HepG2 (cell line): Measurements from ENCODE around the gene HRH3. TPM values are rescaled to one million over a fixed set of nuclear protein-coding genes. Genes with fewer than 3 reads are reported as not detected.
A peak's percentile ranks its signal among the peaks of the same experiment; 100 is the strongest.

Experiments used
- ATAC-seq: fragments of 200-7000 bp; cut with Tn5 transposase; 3 replicates; pipeline ENCODE4 v1.9.1; 2020; ENCODE audit warnings: mild to moderate bottlenecking, moderate library complexity
- BruUV-seq: library from RNA; stranded (reverse); fragments of 400-500 nt; replicated peaks from 2 replicates; lab custom pipeline; 2021; lab: Mats Ljungman, UMichigan
- CTCF ChIA-PET: fragments of 300-600 bp; formaldehyde crosslinking; extraction: SDS; loops from one replicate; lab custom pipeline; 2021; ENCODE audit warnings: low total read pairs, inconsistent platforms, low intra/inter-chr PET ratio; lab: Yijun Ruan, JAX
- POLR2A ChIA-PET: fragments of 350-600 bp; sonication (Branson Sonifier 250); formaldehyde crosslinking; loops from one replicate; lab custom pipeline; 2020; ENCODE audit warnings: antibody characterized with exemption, inconsistent platforms; lab: Yijun Ruan, JAX
- DNase-seq: peaks from one replicate; pipeline ENCODE4 v3.0.0-alpha.2; 2015; ENCODE audit warnings: low spot score
- FAIRE-seq: peaks from 3 replicates; lab custom pipeline; 2011; peaks lifted over from hg19 to GRCh38; lab: Jason Lieb, UNC
- H2AFZ ChIP-seq: one replicate; pipeline ENCODE4 v1.6.1; 2011; ENCODE audit warnings: low read length, inconsistent platforms
- H3K27ac ChIP-seq: fragments of 300-600 bp; 3 replicates; pipeline ENCODE4 v1.8.0; 2011; ENCODE audit warnings: mixed run types, mild to moderate bottlenecking, mixed read lengths, low read length, inconsistent platforms; ENCODE audit not compliant: insufficient read depth; ENCODE audit errors: extremely low read length
- H3K27me3 ChIP-seq, 2 experiments: fragments of 200-600 bp in 1 of 2; 2 replicates in 1 of 2; 3 replicates in 1 of 2; pipeline versions ENCODE4 v1.6.0 to v1.8.0; 2011; ENCODE audit warnings: low read length in 2 of 2, mild to moderate bottlenecking in 2 of 2, moderate library complexity in 2 of 2, inconsistent platforms in 1 of 2; ENCODE audit not compliant: insufficient read depth in 2 of 2, control insufficient read depth in 1 of 2
- H3K36me3 ChIP-seq, 2 experiments: fragments of 200-600 bp in 1 of 2; replicated peaks in 1 of 2; 2 replicates in 1 of 2; 3 replicates in 1 of 2; pipeline versions ENCODE4 v1.5.1 to v1.8.0; 2011; ENCODE audit warnings: low read length in 2 of 2, inconsistent platforms in 1 of 2; ENCODE audit not compliant: insufficient read depth in 2 of 2, control insufficient read depth in 1 of 2
- H3K4me1 ChIP-seq: 2 replicates; pipeline ENCODE4 v1.5.1; 2012; ENCODE audit warnings: low read length, inconsistent platforms; ENCODE audit not compliant: insufficient read depth
- H3K4me2 ChIP-seq: 2 replicates; pipeline ENCODE4 v1.6.0; 2011; ENCODE audit warnings: low read depth, low read length, inconsistent platforms
- H3K4me3 ChIP-seq, 3 experiments: fragments of 200-600 bp in 1 of 3; sonication (generic), shearing (Covaris generic) in 1 of 3; replicated peaks in 1 of 3; 2 replicates each; pipeline ENCODE4 v1.5.1; 2011 to 2016; ENCODE audit warnings: low read length in 3 of 3, inconsistent platforms in 2 of 3, low read depth in 2 of 3, mild to moderate bottlenecking in 2 of 3, control low read depth in 1 of 3, mixed read lengths in 1 of 3; ENCODE audit not compliant: insufficient read depth in 1 of 3
- H3K79me2 ChIP-seq: one replicate; pipeline ENCODE4 v1.6.1; 2011; ENCODE audit warnings: low read length, inconsistent platforms; ENCODE audit not compliant: insufficient read depth
- H3K9ac ChIP-seq: 2 replicates; pipeline ENCODE4 v1.6.0; 2011; ENCODE audit warnings: mild to moderate bottlenecking, low read depth, low read length, inconsistent platforms; ENCODE audit not compliant: insufficient read depth
- H3K9me3 ChIP-seq: 2 replicates; pipeline ENCODE4 v1.5.1; 2012; ENCODE audit warnings: mild to moderate bottlenecking, low read length
- H4K20me1 ChIP-seq: 2 replicates; pipeline ENCODE4 v1.6.0; 2011; ENCODE audit warnings: inconsistent platforms, mild to moderate bottlenecking, low read length, moderate library complexity; ENCODE audit not compliant: insufficient read depth
- AGO2 ChIP-seq: fragments of 200-400 bp; formaldehyde crosslinking; optimal IDR thresholded peaks from 2 replicates; pipeline ENCODE3; 2017; ENCODE audit warnings: mild to moderate bottlenecking, low read depth, low read length, moderate library complexity
- CTCF ChIP-seq: sonication (generic); formaldehyde crosslinking; IDR thresholded peaks from 2 replicates; pipeline ENCODE4 v1.5.0; 2020; ENCODE audit warnings: mild to moderate bottlenecking, missing genetic modification reagents, moderate library complexity
- EP300 ChIP-seq, 3 experiments: sonication (generic) in 1 of 3; formaldehyde crosslinking in 1 of 3; IDR thresholded peaks; 2 replicates each; pipeline versions ENCODE4 v1.5.1 to v1.6.1; 2011 to 2020; ENCODE audit warnings: low read depth in 2 of 3, low read length in 2 of 3, borderline replicate concordance in 1 of 3, improper control_type of control experiment in 1 of 3, mild to moderate bottlenecking in 1 of 3, missing genetic modification reagents in 1 of 3, moderate library complexity in 1 of 3
- FOXP1 ChIP-seq, 2 experiments: fragments of 450-650 bp in 1 of 2; IDR thresholded peaks; 2 replicates each; pipeline ENCODE4 v1.6.1; 2017 to 2018; ENCODE audit warnings: antibody characterized with exemption in 1 of 2
- PLRG1 ChIP-seq: fragments of 450-650 bp; conservative IDR thresholded peaks from 2 replicates; pipeline ENCODE4 v1.6.1; 2016
- POLR2G ChIP-seq: fragments of 200-400 bp; formaldehyde crosslinking; IDR thresholded peaks from 2 replicates; pipeline ENCODE4 v1.6.1; 2018; ENCODE audit warnings: mild to moderate bottlenecking, low read depth, low read length, moderate library complexity
- YY1 ChIP-seq: IDR thresholded peaks from 2 replicates; pipeline ENCODE4 v1.6.1; 2011; ENCODE audit warnings: low read length, low read depth, moderate library complexity, mild to moderate bottlenecking; ENCODE audit not compliant: insufficient read depth, insufficient replicate concordance
- ZNF225 ChIP-seq: sonication (generic); formaldehyde crosslinking; IDR thresholded peaks from 2 replicates; pipeline ENCODE4 v1.4.0; 2020; ENCODE audit warnings: mild to moderate bottlenecking, missing genetic modification reagents
- ZNF34 ChIP-seq: sonication (generic); formaldehyde crosslinking; IDR thresholded peaks from 2 replicates; pipeline ENCODE4 v1.4.0; 2020; ENCODE audit warnings: mild to moderate bottlenecking, missing genetic modification reagents, borderline replicate concordance
- ZNF776 ChIP-seq: sonication (generic); formaldehyde crosslinking; IDR thresholded peaks from 2 replicates; pipeline ENCODE4 v1.4.0; 2020; ENCODE audit warnings: mild to moderate bottlenecking, missing genetic modification reagents
- ZZZ3 ChIP-seq: sonication (generic); formaldehyde crosslinking; IDR thresholded peaks from 2 replicates; pipeline ENCODE4 v1.4.0; 2020; ENCODE audit warnings: missing genetic modification reagents, mild to moderate bottlenecking, borderline replicate concordance
- WGBS: methylation state at CpG from one replicate; pipeline ENCODE4 v1.1.6; 2017; ENCODE audit warnings: low lambda C conversion rate; 5-methylcytosine and 5-hydroxymethylcytosine counted together
- in situ Hi-C: cut with HindIII; loops from 2 replicates; pipeline ENCODE4 v1.10.0; 2017; ENCODE audit warnings: low pct_unique_long_range_greater_than_20kb; ENCODE audit not compliant: extremely low pct_ligation_motif_present
- intact Hi-C: fragments of 100-400 bp; cut with micrococcal nuclease; formaldehyde crosslinking; loops from one replicate; pipeline ENCODE4 v1.10.0; 2022; ENCODE audit not compliant: unreplicated experiment
- polyA plus RNA-seq, 8 experiments: library from polyadenylated mRNA; depleted of rRNA in 3 of 8; stranded (reverse) in 7 of 8; unstranded in 1 of 8; fragments of >200 nt; fragmentation: Illumina TruSeq in 4 of 8; extraction: Trizol in 4 of 8; gene quantifications; 2 replicates each; pipeline versions ENCODE4 v1.2.1 to v1.2.3, GENCODE V29; 2011 to 2016; ENCODE audit warnings: low read depth in 4 of 8, missing spikeins in 1 of 8, mixed read lengths in 1 of 8; ENCODE audit not compliant: insufficient read depth in 1 of 8
- total RNA-seq, 5 experiments: library from RNA; depleted of rRNA; stranded (reverse); fragments of >200 nt; fragmentation: Illumina TruSeq; extraction: Trizol; gene quantifications; 2 replicates each; pipeline ENCODE4 v1.2.3, GENCODE V29; 2016; ENCODE audit warnings: low read depth in 1 of 5
- TF ChIP-seq, protein P1 (sequence below): sonication (generic); formaldehyde crosslinking; IDR thresholded peaks from 2 replicates; pipeline ENCODE4 v1.8.0; 2022; ENCODE audit warnings: missing genetic modification reagents, mild to moderate bottlenecking, borderline replicate concordance
- TF ChIP-seq, protein P2 (sequence below): sonication (generic); formaldehyde crosslinking; IDR thresholded peaks from 2 replicates; pipeline ENCODE4 v1.4.0; 2020; ENCODE audit warnings: missing genetic modification reagents, borderline replicate concordance

The HRH3 gene
- total and polyA plus RNA-seq, 2 of the 13 experiments (the other 11 are each of a cell fraction or from before 2014, with no cell fraction given): 0.18 TPM; not detected in 1

- DNase-seq (no peak), FAIRE-seq (no peak), ATAC-seq (peak; percentile 31)
- ChIA-PET CTCF (no interaction called here), POLR2A (no interaction called here)
- H3K27me3 ChIP-seq: no peaks in the 10 kb centered on the region
- WGBS: 94% methylated on average over 17 of the region's 17 CpGs
- peaks cover 47 to 67% of the 10 kb centered on the region in 2 experiments for H3K36me3 ChIP-seq
- no TSS peak for BruUV-seq
- H3K4me1 ChIP-seq: 0 out of 2 replicates have a peak, but pooled peaks cover 7% of the 10 kb centered on the region
- no peak overlapping the region for H2AFZ ChIP-seq
- in situ Hi-C loops (no loop called here), intact Hi-C loops (no loop called here)
- H3K9ac ChIP-seq: no peak overlapping the region
- no peak overlapping the region for H3K4me2 ChIP-seq
- H3K79me2 ChIP-seq: no peaks in the 10 kb centered on the region
- peaks cover 14% of the 10 kb centered on the region; the same call in 1 of the 2 replicates for H4K20me1 ChIP-seq
- peak overlapping the region; percentile 21 for H3K27ac ChIP-seq
- no peak overlapping the region for H3K4me3 ChIP-seq
- no peaks in the 10 kb centered on the region for H3K9me3 ChIP-seq
- TF ChIP-seq ZNF34 (no peak), POLR2G (no peak), ZNF225 (CRISPR knock-in tag) (0 out of 2 replicates have a peak, but pooled peaks have one; percentile 37), ZZZ3 (CRISPR knock-in tag) (0 out of 2 replicates have a peak, but pooled peaks have one; percentile 16), EP300 (IDR thresholded peaks at IDR 0.05; ENCODE audit: low read depth in 2 of 2, low read length in 2 of 2) (no peak), EP300 (CRISPR knock-in tag; IDR thresholded peaks at IDR 0.05; ENCODE audit: borderline replicate concordance) (no peak), CTCF (CRISPR knock-in tag) (no peak), ZNF776 (CRISPR knock-in tag) (0 out of 2 replicates have a peak, but pooled peaks have one; percentile 36), PLRG1 (no peak), YY1 (no peak), FOXP1 (IDR thresholded peaks at IDR 0.05) (no peak), FOXP1 (CRISPR knock-in tag; IDR thresholded peaks at IDR 0.05) (no peak), AGO2 (peak; percentile 51)
- TF ChIP-seq, protein P1, sequence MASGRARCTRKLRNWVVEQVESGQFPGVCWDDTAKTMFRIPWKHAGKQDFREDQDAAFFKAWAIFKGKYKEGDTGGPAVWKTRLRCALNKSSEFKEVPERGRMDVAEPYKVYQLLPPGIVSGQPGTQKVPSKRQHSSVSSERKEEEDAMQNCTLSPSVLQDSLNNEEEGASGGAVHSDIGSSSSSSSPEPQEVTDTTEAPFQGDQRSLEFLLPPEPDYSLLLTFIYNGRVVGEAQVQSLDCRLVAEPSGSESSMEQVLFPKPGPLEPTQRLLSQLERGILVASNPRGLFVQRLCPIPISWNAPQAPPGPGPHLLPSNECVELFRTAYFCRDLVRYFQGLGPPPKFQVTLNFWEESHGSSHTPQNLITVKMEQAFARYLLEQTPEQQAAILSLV: no peak
- TF ChIP-seq, protein P2, sequence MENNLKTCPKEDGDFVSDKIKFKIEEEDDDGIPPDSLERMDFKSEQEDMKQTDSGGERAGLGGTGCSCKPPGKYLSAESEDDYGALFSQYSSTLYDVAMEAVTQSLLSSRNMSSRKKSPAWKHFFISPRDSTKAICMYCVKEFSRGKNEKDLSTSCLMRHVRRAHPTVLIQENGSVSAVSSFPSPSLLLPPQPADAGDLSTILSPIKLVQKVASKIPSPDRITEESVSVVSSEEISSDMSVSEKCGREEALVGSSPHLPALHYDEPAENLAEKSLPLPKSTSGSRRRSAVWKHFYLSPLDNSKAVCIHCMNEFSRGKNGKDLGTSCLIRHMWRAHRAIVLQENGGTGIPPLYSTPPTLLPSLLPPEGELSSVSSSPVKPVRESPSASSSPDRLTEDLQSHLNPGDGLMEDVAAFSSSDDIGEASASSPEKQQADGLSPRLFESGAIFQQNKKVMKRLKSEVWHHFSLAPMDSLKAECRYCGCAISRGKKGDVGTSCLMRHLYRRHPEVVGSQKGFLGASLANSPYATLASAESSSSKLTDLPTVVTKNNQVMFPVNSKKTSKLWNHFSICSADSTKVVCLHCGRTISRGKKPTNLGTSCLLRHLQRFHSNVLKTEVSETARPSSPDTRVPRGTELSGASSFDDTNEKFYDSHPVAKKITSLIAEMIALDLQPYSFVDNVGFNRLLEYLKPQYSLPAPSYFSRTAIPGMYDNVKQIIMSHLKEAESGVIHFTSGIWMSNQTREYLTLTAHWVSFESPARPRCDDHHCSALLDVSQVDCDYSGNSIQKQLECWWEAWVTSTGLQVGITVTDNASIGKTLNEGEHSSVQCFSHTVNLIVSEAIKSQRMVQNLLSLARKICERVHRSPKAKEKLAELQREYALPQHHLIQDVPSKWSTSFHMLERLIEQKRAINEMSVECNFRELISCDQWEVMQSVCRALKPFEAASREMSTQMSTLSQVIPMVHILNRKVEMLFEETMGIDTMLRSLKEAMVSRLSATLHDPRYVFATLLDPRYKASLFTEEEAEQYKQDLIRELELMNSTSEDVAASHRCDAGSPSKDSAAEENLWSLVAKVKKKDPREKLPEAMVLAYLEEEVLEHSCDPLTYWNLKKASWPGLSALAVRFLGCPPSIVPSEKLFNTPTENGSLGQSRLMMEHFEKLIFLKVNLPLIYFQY (CRISPR knock-in tag): no peak
Measured at GRCh38 chr20:62269871-62270270, 49.8 kb upstream of the HRH3 start.
